ENCODE measurements around the gene SUMF1. TPM values are rescaled to one million over a fixed set of nuclear protein-coding genes. Genes with fewer than 3 reads are reported as not detected.

SUMF1 gene
- total and polyA plus RNA-seq, 2 of the 13 experiments (the other 11 are each of a cell fraction or from before 2014, with no cell fraction given), result 18.5 to 28.9 TPM

- TF ChIP-seq, protein P1, sequence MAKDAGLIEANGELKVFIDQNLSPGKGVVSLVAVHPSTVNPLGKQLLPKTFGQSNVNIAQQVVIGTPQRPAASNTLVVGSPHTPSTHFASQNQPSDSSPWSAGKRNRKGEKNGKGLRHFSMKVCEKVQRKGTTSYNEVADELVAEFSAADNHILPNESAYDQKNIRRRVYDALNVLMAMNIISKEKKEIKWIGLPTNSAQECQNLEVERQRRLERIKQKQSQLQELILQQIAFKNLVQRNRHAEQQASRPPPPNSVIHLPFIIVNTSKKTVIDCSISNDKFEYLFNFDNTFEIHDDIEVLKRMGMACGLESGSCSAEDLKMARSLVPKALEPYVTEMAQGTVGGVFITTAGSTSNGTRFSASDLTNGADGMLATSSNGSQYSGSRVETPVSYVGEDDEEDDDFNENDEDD (CRISPR knock-in tag; IDR thresholded peaks at IDR 0.05; ENCODE audit: borderline replicate concordance), result peak; percentile 23; the same call in 1 of the 2 replicates
- TF ChIP-seq ZNF768 (CRISPR knock-in tag; IDR thresholded peaks at IDR 0.05), result no peak
- TF ChIP-seq ZMYM4 (CRISPR knock-in tag; IDR thresholded peaks at IDR 0.05), result no peak
- no peak for TF ChIP-seq THAP11 (CRISPR knock-in tag; IDR thresholded peaks at IDR 0.05)
- peak; percentile 45; the same call in 1 of the 2 replicates for TF ChIP-seq ETV5 (CRISPR knock-in tag; IDR thresholded peaks at IDR 0.05; ENCODE audit: borderline replicate concordance)
- TF ChIP-seq HOXA7 (CRISPR knock-in tag; IDR thresholded peaks at IDR 0.05), result no peak
- peak; percentile 27; the same call in 1 of the 2 replicates for TF ChIP-seq SOX5 (CRISPR knock-in tag; IDR thresholded peaks at IDR 0.05; ENCODE audit: borderline replicate concordance)
- TF ChIP-seq ZMYM3 (CRISPR knock-in tag; IDR thresholded peaks at IDR 0.05), result 0 out of 2 replicates have a peak, but pooled peaks have one; percentile 18
- TF ChIP-seq EP300 (IDR thresholded peaks at IDR 0.05; ENCODE audit: low read depth in 2 of 2, low read length in 2 of 2), result peak in 1 of 2 experiments; percentile 66; a peak in 1 of 4 replicates
- TF ChIP-seq EP300 (CRISPR knock-in tag; IDR thresholded peaks at IDR 0.05; ENCODE audit: borderline replicate concordance), result no peak
- TF ChIP-seq AKAP8 (CRISPR knock-in tag; IDR thresholded peaks at IDR 0.05), result no peak
- TF ChIP-seq KDM2A (CRISPR knock-in tag; IDR thresholded peaks at IDR 0.05; ENCODE audit: borderline replicate concordance, low read depth), result peak; percentile 22; the same call in 1 of the 2 replicates
- TF ChIP-seq ZNF124 (CRISPR knock-in tag; IDR thresholded peaks at IDR 0.05), result no peak
- no peak for TF ChIP-seq ZNF598 (CRISPR knock-in tag; IDR thresholded peaks at IDR 0.05; ENCODE audit: borderline replicate concordance)
- peak; percentile 40; the same call in 1 of the 2 replicates for TF ChIP-seq PHF21A (CRISPR knock-in tag; IDR thresholded peaks at IDR 0.05)
- no peak for TF ChIP-seq NR2F1 (CRISPR knock-in tag; IDR thresholded peaks at IDR 0.05)
- TF ChIP-seq NFKBIZ (CRISPR knock-in tag; IDR thresholded peaks at IDR 0.05), result no peak
- TF ChIP-seq ZNF574 (CRISPR knock-in tag; IDR thresholded peaks at IDR 0.05), result no peak
- peak; percentile 68; the same call in 1 of the 2 replicates for TF ChIP-seq ZNF317 (CRISPR knock-in tag; IDR thresholded peaks at IDR 0.05)
- TF ChIP-seq PAWR (CRISPR knock-in tag; IDR thresholded peaks at IDR 0.05; ENCODE audit: borderline replicate concordance), result no peak
- no peak for TF ChIP-seq ZNF12 (CRISPR knock-in tag; IDR thresholded peaks at IDR 0.05)
- TF ChIP-seq PITX1 (CRISPR knock-in tag; IDR thresholded peaks at IDR 0.05), result peak; percentile 34; the same call in 1 of the 2 replicates
- no peak for TF ChIP-seq ZNF414 (CRISPR knock-in tag; IDR thresholded peaks at IDR 0.05)
- no peak for TF ChIP-seq ZBTB33 (CRISPR knock-in tag; IDR thresholded peaks at IDR 0.05)
Measured at GRCh38 chr3:4512895-4513616, 46.0 kb upstream of the SUMF1 start (continued).
